AG04450 (cell line): ENCODE measurements around the gene PYY. TPM values are rescaled to one million over a fixed set of nuclear protein-coding genes. Genes with fewer than 3 reads are reported as not detected.

Experiments
- CTCF ChIA-PET: fragments of 300-600, 350-600 bp; formaldehyde crosslinking; extraction: SDS; loops from one replicate; lab custom pipeline; 2022; ENCODE audit warnings: antibody characterized with exemption, inconsistent platforms; lab: Charles Lee
- POLR2A ChIA-PET: fragments of 350-600 bp; formaldehyde crosslinking; extraction: SDS; loops from one replicate; lab custom pipeline; 2021; ENCODE audit warnings: antibody characterized with exemption, inconsistent platforms; lab: Yijun Ruan, JAX
- DNase-seq: peaks from one replicate; pipeline ENCODE4 v3.0.0-alpha.2; 2011; ENCODE audit warnings: low read depth, low spot score
- H3K27ac ChIP-seq: one replicate; pipeline ENCODE4 v1.5.1; 2012; ENCODE audit warnings: low read depth, low read length, control low read depth
- H3K27me3 ChIP-seq: one replicate; pipeline ENCODE4 v1.6.0; 2012; ENCODE audit warnings: low read length; ENCODE audit not compliant: control insufficient read depth, insufficient read depth
- H3K4me3 ChIP-seq: 2 replicates; pipeline ENCODE4 v1.5.1; 2011; ENCODE audit warnings: mild to moderate bottlenecking, low read depth, low read length, control low read depth
- H3K9me3 ChIP-seq: 2 replicates; pipeline ENCODE4 v1.5.1; 2012; ENCODE audit warnings: low read length; ENCODE audit not compliant: control insufficient read depth, insufficient read depth
- polyA plus RNA-seq: library from polyadenylated mRNA; depleted of rRNA; stranded (reverse); fragments of >200 nt; gene quantifications from 2 replicates; pipeline ENCODE4 v1.2.3, GENCODE V29; 2011
- TF ChIP-seq, protein P1 (sequence below): IDR thresholded peaks from 2 replicates; pipeline ENCODE4 v1.5.1; 2011; ENCODE audit warnings: low read depth, low read length, control low read depth, inconsistent platforms

The PYY gene
- polyA plus RNA-seq, 1 experiment = not detected

DNA sequence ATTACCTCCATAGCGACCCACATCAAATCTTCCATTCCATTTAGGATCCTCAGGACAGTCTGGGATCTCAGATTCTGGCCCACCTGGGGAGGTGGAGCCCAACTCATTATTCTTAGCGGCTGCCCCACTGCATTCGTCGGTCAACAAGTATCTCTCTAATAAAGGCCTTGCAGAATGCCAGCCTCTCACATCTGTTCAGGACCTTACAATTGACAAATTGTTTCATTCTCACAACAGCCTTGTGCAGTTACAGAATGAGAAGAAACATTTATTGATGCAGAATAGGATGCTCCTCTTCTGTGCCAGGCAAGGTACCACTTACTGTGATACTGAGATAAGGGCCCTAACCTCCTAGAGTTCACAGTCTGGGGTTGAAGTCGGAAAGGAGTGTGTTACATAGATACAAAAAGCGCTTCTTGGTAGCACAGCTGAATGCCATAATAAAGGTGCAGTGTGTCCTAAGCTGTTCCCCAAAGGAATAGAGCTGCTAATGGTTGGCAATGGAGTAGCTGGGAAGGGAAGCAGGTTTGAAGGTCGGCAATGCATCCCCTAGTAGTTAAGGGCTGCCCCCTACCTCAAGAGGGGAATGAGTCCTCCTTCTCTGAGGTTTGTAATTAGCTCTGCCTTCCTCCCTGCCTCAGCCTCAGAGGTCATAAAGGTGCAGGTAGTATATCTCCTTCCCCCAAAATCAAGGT is 44.1 kb downstream of the PYY start:
- TF ChIP-seq, protein P1, sequence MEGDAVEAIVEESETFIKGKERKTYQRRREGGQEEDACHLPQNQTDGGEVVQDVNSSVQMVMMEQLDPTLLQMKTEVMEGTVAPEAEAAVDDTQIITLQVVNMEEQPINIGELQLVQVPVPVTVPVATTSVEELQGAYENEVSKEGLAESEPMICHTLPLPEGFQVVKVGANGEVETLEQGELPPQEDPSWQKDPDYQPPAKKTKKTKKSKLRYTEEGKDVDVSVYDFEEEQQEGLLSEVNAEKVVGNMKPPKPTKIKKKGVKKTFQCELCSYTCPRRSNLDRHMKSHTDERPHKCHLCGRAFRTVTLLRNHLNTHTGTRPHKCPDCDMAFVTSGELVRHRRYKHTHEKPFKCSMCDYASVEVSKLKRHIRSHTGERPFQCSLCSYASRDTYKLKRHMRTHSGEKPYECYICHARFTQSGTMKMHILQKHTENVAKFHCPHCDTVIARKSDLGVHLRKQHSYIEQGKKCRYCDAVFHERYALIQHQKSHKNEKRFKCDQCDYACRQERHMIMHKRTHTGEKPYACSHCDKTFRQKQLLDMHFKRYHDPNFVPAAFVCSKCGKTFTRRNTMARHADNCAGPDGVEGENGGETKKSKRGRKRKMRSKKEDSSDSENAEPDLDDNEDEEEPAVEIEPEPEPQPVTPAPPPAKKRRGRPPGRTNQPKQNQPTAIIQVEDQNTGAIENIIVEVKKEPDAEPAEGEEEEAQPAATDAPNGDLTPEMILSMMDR = no peak
- DNase-seq = no peak
- Histone ChIP-seq H3K4me3 (no peak overlapping the region), H3K9me3 (no peaks in the 10 kb centered on the region; the same call in 1 of the 2 replicates), H3K27me3 (peaks cover 45% of the 10 kb centered on the region), H3K27ac (no peak overlapping the region)
- ChIA-PET POLR2A (no interaction called here), CTCF (interaction anchor here (0.5 to 3.0 kb wide), 19 partner anchors 8 to 979 kb away, joined by 3 to 17 read pairs (median 4); no protein-coding TSS in a partner anchor)

DNA sequence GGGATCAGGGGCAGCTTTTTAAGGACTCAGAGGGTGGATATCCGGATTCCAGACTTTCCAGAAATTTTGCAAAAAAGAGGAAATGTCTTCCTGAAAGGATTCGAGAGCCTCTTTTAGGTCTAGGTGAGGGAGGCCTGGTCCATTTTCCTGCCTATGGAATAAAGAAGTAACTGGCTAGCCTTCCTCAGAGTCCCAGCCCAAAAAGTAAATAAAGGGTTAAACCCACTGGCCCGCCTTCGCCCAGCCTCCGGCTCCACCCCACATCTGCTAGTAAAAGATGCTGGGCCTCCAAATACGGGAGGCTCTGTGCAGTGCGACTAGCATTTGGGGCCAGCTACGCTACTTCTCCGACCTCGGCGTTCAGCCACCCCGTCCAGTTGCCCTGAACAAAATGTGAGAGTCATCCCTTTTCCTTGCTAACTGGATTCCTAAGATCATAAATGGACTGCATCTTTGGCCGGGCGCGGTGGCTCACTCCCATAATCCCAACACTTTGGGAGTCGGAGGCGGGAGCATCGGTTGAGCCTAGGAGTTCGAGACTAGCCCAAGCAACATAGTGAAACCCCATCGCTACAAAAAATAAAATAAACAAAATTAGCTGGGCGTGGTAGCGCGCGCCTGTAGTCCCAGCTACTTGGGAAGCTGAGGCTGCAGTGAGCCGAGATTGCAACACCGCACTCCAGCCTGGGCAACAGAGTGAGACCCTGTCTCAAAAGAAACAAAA is 45.6 kb downstream of the PYY start:
- POLR2A ChIA-PET = no interaction called here
- DNase-seq = peak; percentile 18
- Histone ChIP-seq H3K27me3 (peaks cover 44% of the 10 kb centered on the region), H3K27ac (no peak overlapping the region), H3K9me3 (no peaks in the 10 kb centered on the region; the same call in 1 of the 2 replicates), H3K4me3 (no peak overlapping the region; the same call in none of the 2 replicates)
- CTCF ChIA-PET = interaction anchor here (1.1 to 3.0 kb wide), 6 partner anchors 10 to 88 kb away, joined by 3 to 17 read pairs (median 8); no protein-coding TSS in a partner anchor
- TF ChIP-seq, protein P1 = no peak

DNA sequence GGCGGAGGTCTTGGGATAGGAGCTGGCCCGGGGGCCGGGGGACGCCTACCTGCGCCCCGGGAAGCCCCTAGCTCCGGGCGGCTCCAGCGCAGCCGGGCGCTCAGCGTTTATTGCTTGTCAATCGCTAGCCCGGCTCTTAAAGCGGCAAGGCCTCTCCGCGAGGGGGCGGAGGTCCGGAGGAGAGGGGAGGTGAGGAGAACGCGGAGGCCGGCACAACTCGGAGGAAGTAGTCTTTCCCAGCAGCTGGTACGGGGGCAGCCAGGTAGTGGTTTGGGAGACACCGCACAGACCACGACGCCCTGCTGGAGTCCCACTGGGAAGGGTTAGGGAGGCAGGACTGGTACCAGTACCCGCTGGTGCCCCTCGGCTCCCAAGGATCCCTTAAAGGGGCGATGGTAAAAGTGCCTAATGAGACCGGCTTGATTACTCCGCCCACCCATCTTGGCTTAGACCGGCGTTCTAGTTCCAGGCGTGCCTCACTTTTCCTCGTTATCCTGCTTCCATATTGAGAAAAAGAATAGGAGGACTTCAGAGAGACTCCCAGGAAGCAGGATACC is 46.2 kb downstream of the PYY start, which contains the start of gene MPP2:
Gene MPP2 (minus strand): TSS at position 112 of the 557 bp plus-strand sequence. CDS start 3,076 bp downstream, outside the sequence.
- H3K4me3 ChIP-seq = peak within 1 kb of the TSS; percentile 68
- H3K27ac ChIP-seq = peak within 1 kb of the TSS; percentile 21
- CTCF ChIA-PET = interaction anchor here (0.6 to 3.0 kb wide), 5 partner anchors 11 to 134 kb away, joined by 3 to 15 read pairs (median 3); no protein-coding TSS in a partner anchor
- TF ChIP-seq, protein P1 = peak; percentile 30
- POLR2A ChIA-PET = no interaction called here
- no peaks in the 10 kb centered on the region; the same call in 1 of the 2 replicates for H3K9me3 ChIP-seq
- peaks cover 42% of the 10 kb centered on the region for H3K27me3 ChIP-seq
- peak; percentile 26 for DNase-seq

DNA sequence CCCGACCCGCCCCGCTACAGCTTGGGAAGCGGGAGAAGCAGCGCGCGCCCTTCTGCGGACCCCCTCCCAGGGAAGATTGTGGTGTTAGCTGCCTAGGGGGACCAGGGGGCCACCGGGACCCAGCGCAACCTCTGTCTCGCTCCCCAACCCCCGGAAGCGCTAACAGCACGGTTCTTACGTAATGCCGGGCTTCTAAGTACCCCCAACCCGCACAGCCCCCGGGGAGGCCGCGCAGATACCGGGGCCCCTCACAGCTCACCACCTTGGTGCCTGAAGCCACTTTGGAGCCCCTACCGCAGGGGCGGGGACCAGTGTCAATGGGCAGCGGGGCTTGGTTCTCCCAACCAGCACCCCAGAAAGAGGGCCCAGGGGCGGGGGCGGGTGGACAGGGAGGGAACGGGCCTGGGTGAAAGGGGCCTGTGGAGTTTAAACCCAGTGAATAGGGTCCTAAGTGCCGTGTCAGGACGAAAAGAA is 46.8 kb downstream of the PYY start:
- TF ChIP-seq, protein P1 = no peak
- ChIA-PET POLR2A (no interaction called here), CTCF (interaction anchor here (0.6 to 1.6 kb wide), 3 partner anchors 21 to 134 kb away, joined by 3 to 4 read pairs (median 3); no protein-coding TSS in a partner anchor)
- H3K9me3 ChIP-seq = no peaks in the 10 kb centered on the region; the same call in 1 of the 2 replicates
- H3K4me3 ChIP-seq = peak overlapping the region; percentile 68
- DNase-seq = no peak
- peaks cover 38% of the 10 kb centered on the region for H3K27me3 ChIP-seq
- no peak overlapping the region for H3K27ac ChIP-seq
